GM19351 (cell line): ENCODE data around the gene ABHD11.
"Not testable (repeated sequence)": the region's sequence is repeated elsewhere in the genome, so short reads cannot be mapped to it uniquely, and the experiment has no call there.

Experiments used
- ATAC-seq: cut with Tn5 transposase; IDR thresholded peaks from one replicate; pipeline ENCODE4 v1.9.1; 2021; ENCODE audit warnings: mild to moderate bottlenecking, moderate library complexity; ENCODE audit not compliant: unreplicated experiment

ABHD11 gene

DNA sequence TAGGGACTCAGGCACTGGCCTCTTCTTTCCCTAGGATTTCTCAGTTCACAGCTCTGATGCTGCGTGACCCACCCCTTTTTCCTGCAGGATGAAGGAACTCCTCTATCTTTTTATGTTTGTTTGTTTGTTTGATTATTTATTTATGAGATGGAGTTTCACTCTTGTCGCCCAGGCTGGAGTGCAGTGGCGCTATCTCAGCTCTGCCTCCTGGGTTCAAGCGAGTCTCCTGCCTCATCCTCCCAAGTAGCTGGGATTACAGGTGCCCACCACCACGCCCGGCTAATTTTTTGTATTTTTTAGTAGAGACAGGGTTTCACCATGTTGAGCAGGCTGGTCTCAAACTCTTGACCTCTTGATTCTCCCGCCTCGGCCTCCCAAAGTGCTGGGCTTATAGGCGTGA, 18.2 kb downstream of the ABHD11 start:
- ATAC-seq = not testable (repeated sequence)

- peak; percentile 6 for ATAC-seq
Measured at GRCh38 chr7:73719806-73720169, 18.8 kb downstream of the ABHD11 start.

DNA sequence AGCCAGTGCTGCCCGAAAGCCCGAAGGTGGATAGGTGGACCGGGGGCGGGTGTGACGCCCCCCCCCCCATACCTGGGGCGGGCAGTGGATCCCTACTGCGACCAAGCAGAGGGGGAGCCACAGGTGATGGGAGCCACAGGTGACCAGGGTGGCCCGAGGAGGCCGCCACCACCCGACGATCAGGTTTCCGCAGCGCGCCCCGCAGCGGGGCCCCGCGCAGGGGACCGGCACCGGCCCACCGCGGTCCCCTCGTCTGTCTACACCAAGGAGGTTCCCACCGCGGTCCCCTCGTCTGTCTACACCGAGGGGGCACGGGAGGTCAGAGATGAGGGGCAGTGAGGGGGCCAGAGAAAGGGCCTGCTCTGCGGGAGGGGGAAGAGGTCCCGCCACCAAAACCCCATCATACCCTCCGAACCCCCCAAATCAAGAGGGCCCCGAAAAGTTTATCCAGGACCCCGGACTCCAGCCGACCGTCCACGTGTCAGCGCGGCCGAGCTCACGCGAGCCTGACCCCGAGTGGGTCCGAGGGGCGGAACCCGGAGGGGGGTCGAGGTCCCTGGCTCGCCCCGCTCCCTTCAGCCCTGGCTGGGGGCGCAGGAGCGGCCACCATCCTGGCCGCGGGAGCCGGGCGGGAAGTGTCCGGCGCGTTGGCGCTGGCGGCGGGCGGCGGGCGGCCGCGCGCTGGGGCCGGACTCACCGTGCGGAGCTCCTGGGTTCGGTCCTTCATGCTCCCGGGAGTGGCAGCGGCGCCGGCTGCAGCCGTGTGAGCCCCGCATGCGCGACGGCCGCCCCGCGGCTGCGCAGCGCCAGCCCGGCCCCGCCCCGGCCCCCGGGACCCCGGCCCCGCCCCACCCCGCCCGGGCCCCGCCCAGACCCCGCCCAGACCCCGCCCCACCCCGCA, 19.4 kb downstream of the ABHD11 start, which contains the start of gene STX1A:
Gene STX1A, minus strand, starts transcription at position 765 of the 901 bp plus-strand sequence. Its CDS starts 38 bp downstream, at position 727.
- ATAC-seq = peak; percentile 73

DNA sequence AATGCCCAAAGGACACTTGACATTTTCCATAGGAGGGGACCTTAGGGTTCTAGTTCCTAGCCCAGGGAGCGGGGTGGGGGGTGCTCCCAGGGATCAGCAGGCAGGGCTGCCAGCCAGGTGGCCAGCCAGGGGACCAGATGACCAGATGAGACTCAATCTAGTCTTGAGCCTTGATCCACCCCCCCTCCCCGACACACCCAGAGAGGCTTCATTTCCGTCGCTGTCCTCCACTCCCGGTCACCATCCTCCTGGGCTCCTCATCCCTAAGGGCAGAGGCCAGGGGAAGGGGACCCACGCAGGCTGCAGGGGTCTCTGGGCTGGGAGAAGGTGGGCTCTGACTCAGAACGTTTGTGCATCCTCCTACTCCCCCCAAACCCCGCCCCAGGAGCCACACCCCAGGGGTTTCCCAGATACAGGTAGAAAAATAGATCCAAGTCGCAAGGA, 20.1 kb downstream of the ABHD11 start:
- no peak for ATAC-seq

DNA sequence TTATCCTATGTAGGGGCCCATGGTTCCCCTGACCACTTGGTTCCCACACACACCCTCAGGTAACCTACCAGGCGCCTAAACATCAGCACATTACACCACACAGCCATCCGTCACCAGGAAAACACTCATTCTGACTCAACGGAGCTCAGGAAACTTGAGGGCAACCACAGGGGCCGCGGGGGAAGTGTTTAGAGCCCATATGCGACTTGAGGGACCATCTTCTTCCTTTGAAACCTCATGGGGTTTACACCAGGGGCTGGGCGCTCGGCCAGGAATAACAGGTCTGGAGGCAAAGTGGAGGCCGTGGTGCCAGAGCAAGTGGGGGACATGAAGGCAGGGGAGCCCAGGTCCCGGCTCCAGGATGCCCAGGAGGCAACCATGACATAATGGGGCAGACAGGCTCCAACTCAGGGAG, 20.6 kb downstream of the ABHD11 start:
- ATAC-seq = no peak

GRCh38 chr7:73717025-73717807, 21.4 kb downstream of the ABHD11 start:
- no peak for ATAC-seq

DNA sequence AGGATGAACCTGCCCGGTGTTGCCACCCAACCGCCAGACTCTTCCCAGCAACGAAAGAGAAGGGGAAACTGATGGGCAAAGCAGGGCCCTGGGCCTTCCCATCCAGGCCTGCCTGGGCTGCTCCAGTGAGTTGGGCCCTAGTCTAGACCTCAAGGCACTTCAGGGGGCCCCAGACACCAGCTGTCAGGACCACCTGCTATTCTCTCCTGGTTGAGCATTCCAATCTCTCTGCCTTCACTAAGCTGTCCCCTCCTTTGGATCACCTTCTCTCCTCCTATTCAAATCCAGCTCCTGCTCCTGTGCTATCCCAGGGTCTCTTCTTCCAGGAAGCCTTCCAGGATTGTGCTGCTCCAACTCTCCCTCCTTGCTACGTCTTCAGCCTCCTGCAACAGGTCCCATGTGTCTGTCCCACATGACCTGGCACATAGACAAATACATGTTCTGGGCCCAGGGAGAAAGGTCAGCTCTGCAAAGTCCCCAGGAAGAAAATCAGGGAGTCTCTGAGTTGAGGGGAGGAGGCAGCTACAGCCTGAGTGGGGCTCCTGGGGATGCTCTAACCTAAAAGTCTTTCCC, 22.2 kb downstream of the ABHD11 start:
- no peak for ATAC-seq

GRCh38 chr7:73715648-73716317, 22.8 kb downstream of the ABHD11 start:
- ATAC-seq = no peak

- not testable (repeated sequence) for ATAC-seq
Measured at GRCh38 chr7:73713319-73713718, 25.3 kb downstream of the ABHD11 start.

- ATAC-seq = no peak
Measured at GRCh38 chr7:73712773-73713172, 25.8 kb downstream of the ABHD11 start.

- no peak for ATAC-seq
Measured at GRCh38 chr7:73708961-73709549, 29.5 kb downstream of the ABHD11 start.

- ATAC-seq = no peak
Measured at GRCh38 chr7:73707045-73707631, 31.5 kb downstream of the ABHD11 start.

- ATAC-seq = no peak
Measured at GRCh38 chr7:73706126-73707044, 32.2 kb downstream of the ABHD11 start.

DNA sequence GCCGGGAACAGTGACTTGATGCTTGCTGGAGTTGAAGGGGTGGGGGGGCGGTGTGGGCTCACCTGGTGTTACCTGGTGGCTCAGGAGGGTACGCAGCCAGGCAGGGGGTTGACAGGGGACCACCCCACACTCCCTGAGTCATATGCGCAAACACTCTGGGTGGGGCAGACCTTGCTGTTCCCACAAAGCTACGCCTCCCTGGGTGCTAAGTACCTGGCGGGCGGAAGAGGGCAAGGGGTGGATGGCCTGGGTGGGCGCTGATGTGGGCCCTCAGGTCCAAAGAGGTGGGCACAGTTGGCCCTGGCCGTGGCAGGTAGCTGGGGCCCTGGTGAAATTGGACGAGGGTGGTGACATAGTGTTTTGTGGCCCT, 33.1 kb downstream of the ABHD11 start:
- no peak for ATAC-seq

DNA sequence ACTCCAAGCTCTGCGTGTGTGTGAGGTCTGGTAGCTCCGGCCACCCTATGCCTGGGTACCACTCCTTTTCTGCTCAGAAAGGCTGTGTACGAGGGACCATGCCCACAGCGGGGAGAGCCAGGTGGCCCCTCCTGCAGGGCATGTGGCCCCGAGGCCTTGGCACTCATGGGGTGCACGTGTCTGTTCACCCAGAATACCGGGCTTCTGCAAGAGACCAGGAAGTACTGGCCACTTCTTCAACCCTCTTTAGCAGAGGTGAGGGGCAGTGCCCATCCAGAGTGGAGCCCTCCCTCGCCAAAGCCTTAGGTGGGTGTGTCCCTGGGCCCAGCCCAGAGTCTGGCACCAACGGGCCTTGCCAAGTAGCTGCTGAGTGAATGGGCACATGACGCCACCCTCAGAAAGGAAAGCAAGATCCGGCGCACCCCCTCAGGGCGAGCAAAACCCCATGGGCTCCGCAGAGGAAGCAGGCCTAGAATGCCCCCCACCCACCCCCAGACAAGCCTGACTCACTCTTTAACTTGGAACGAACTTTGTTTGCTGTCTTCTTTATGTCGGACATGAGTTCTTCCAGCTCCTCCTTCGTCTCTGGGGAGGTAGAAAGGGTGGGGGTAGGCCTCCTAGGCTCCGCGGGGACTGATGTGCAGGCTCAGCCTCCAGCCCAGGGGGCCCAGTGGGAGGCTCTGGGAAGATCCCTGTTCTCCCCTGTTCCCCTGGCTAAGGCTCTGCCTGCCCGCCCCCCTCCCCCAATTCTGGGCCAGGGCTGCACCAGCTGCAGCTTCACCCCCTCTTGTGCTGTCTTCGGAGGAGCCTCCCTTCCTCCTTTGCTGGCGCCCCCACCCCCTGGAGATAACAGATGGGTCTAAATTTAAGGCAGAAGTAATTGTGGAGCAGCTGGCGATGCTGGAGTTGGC, 33.7 kb downstream of the ABHD11 start:
- ATAC-seq = no peak

- no peak for ATAC-seq
Measured at GRCh38 chr7:73703757-73704639, 34.6 kb downstream of the ABHD11 start.

DNA sequence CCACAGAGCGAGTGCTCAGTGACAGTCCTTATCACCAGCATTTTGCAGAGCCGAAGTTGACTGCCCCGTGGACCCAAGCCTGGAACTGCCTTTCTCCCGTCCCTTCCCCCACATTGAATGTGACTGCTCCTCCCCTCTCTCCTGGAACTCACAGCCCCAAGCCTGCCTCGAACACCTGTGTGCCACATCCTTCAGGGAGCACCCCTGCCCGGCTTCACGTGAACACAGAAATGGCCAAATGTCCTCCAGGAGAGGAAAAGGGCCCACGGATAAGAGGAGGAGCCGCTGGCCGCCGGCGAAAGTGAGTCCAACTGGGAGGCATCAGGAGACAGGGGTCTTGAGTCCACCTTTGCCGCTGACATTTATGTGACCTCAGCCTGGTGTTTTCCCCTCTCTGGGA, 35.4 kb downstream of the ABHD11 start:
- ATAC-seq = no peak
